GM21381 (cell line): ENCODE measurements around the gene CAPS.

Experiments
- ATAC-seq: cut with Tn5 transposase; IDR thresholded peaks from one replicate; pipeline ENCODE4 v1.9.1; 2021; ENCODE audit warnings: mild to moderate bottlenecking, moderate library complexity; ENCODE audit not compliant: unreplicated experiment

Gene CAPS

GRCh38 chr19:5932609-5933262 lies 18.7 kb downstream of the CAPS start:
- no peak for ATAC-seq

GRCh38 chr19:5933391-5934068 lies 19.5 kb downstream of the CAPS start:
- no peak for ATAC-seq

GRCh38 chr19:5934069-5934401 lies 20.0 kb downstream of the CAPS start:
- no peak for ATAC-seq

GRCh38 chr19:5934774-5935472 lies 20.9 kb downstream of the CAPS start:
- ATAC-seq, result no peak

- no peak for ATAC-seq
These were observed 21.6 kb downstream of the CAPS start for GRCh38 chr19:5935473-5936291.

GRCh38 chr19:5936292-5936592 lies 22.2 kb downstream of the CAPS start:
- no peak for ATAC-seq

GRCh38 chr19:5937550-5937949 lies 23.5 kb downstream of the CAPS start:
- no peak for ATAC-seq

GRCh38 chr19:5940260-5941208 lies 26.5 kb downstream of the CAPS start:
- ATAC-seq, result no peak

- ATAC-seq, result no peak
These were observed 27.6 kb downstream of the CAPS start for GRCh38 chr19:5941673-5942072.

- ATAC-seq, result no peak
These were observed 29.0 kb downstream of the CAPS start for GRCh38 chr19:5943045-5943444.

- no peak for ATAC-seq
These were observed 29.6 kb downstream of the CAPS start for GRCh38 chr19:5943623-5944022.

- ATAC-seq, result no peak
These were observed 33.4 kb downstream of the CAPS start for GRCh38 chr19:5947435-5947834.

- ATAC-seq, result no peak
These were observed 34.9 kb downstream of the CAPS start for GRCh38 chr19:5948752-5949564.

- ATAC-seq, result no peak
These were observed 35.8 kb downstream of the CAPS start for GRCh38 chr19:5949792-5950305.

GRCh38 chr19:5950741-5951140 lies 36.7 kb downstream of the CAPS start:
- no peak for ATAC-seq

- no peak for ATAC-seq
These were observed 37.3 kb downstream of the CAPS start for GRCh38 chr19:5951338-5951861.

- ATAC-seq, result no peak
These were observed 38.4 kb downstream of the CAPS start for GRCh38 chr19:5952193-5953029.

- ATAC-seq, result no peak
These were observed 39.1 kb downstream of the CAPS start for GRCh38 chr19:5953030-5953589.
